ENCODE results near the gene ABTB1.

The ABTB1 gene

DNA sequence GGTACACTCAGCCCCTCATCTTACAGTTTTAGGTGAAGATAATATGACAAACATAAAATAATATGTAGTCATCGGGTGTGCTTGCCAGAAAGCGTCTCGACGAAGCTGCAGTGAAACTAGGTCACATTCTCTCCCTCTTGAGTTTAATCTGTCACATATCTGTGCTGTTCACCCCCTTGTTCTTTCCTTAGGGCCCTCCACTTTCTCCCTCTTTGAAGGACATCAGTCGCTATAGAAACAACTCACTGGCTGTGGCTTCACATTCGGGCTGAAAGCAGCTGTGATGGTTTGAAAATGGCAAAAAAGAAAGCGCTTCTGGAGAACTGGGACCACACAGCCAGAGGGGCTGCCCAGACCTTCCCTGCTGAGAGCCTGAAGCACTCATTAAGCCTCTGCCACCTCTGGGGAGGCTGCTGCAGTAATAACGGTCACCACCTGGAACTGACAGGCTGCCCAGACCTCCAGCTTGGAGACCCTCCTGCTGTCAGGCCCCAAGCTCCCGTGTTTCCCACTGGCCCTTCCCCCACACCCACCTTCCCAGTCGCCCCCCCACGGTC is 50.3 kb downstream of the ABTB1 start:
- no peaks in the 10 kb centered on the region for H4K20me1 ChIP-seq (ENCODE audit: insufficient read depth, low read length)
- TF ChIP-seq, protein P1, sequence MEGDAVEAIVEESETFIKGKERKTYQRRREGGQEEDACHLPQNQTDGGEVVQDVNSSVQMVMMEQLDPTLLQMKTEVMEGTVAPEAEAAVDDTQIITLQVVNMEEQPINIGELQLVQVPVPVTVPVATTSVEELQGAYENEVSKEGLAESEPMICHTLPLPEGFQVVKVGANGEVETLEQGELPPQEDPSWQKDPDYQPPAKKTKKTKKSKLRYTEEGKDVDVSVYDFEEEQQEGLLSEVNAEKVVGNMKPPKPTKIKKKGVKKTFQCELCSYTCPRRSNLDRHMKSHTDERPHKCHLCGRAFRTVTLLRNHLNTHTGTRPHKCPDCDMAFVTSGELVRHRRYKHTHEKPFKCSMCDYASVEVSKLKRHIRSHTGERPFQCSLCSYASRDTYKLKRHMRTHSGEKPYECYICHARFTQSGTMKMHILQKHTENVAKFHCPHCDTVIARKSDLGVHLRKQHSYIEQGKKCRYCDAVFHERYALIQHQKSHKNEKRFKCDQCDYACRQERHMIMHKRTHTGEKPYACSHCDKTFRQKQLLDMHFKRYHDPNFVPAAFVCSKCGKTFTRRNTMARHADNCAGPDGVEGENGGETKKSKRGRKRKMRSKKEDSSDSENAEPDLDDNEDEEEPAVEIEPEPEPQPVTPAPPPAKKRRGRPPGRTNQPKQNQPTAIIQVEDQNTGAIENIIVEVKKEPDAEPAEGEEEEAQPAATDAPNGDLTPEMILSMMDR (IDR thresholded peaks at IDR 0.05; ENCODE audit: low read length): no peak
- no peak for TF ChIP-seq EZH2 (IDR thresholded peaks at IDR 0.05; ENCODE audit: borderline replicate concordance, low read length)
- no peak overlapping the region for H3K27ac ChIP-seq (ENCODE audit: low read depth, low read length, poor library complexity, severe bottlenecking)
- H3K27me3 ChIP-seq (ENCODE audit: insufficient read depth, low read length): no peaks in the 10 kb centered on the region; the same call in 1 of the 2 replicates
- H3K9me2 ChIP-seq (ENCODE audit: low read depth, low read length): no peaks in the 10 kb centered on the region
- H3K9me3 ChIP-seq (ENCODE audit: low read length): no peaks in the 10 kb centered on the region
- H3K36me3 ChIP-seq (ENCODE audit: insufficient read depth, low read length): no peaks in the 10 kb centered on the region
- H3F3A ChIP-seq (ENCODE audit: insufficient read depth, low read length): no peaks in the 10 kb centered on the region
- no peak overlapping the region for H3K4me3 ChIP-seq (ENCODE audit: low read depth, low read length, poor library complexity, severe bottlenecking)
- H3K4me2 ChIP-seq (ENCODE audit: low read length): no peak overlapping the region
- H3K9ac ChIP-seq (ENCODE audit: low read length): no peak overlapping the region
- no peaks in the 10 kb centered on the region for H3K4me1 ChIP-seq (ENCODE audit: insufficient read depth, low read length, severe bottlenecking)
- no peaks in the 10 kb centered on the region for H3K79me2 ChIP-seq (ENCODE audit: insufficient read depth, low read length)
- no peak overlapping the region for H2AFZ ChIP-seq (ENCODE audit: low read length)

DNA sequence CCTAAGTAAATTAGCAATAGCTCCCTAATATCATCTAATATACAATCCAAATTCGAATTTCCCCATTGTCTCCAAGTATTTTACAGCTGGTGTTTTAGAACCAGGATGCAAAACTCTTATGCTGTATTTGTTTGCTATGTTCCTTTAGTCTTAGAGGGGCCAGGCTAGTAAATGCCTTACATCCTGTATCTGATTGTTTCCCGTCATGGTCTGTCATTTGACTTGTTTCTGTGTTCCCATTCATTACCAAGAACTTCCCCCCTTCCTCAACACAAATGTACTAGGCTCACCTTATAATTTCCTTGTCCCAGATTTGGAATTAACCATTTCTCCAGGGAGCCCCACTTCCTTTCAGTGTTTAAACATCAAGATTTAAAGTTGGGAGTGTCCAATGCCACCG is 54.1 kb downstream of the ABTB1 start:
- H3K27ac ChIP-seq (ENCODE audit: low read depth, low read length, poor library complexity, severe bottlenecking): no peak overlapping the region
- no peak overlapping the region for H3K4me3 ChIP-seq (ENCODE audit: low read depth, low read length, poor library complexity, severe bottlenecking)
- no peaks in the 10 kb centered on the region for H3K9me2 ChIP-seq (ENCODE audit: low read depth, low read length)
- no peaks in the 10 kb centered on the region for H3K9me3 ChIP-seq (ENCODE audit: low read length)
- TF ChIP-seq, protein P1 (IDR thresholded peaks at IDR 0.05; ENCODE audit: low read length): no peak
- no peak for TF ChIP-seq EZH2 (IDR thresholded peaks at IDR 0.05; ENCODE audit: borderline replicate concordance, low read length)
- H4K20me1 ChIP-seq (ENCODE audit: insufficient read depth, low read length): no peaks in the 10 kb centered on the region
- H3K79me2 ChIP-seq (ENCODE audit: insufficient read depth, low read length): no peaks in the 10 kb centered on the region
- H3F3A ChIP-seq (ENCODE audit: insufficient read depth, low read length): no peaks in the 10 kb centered on the region
- no peak overlapping the region for H3K9ac ChIP-seq (ENCODE audit: low read length)
- no peaks in the 10 kb centered on the region for H3K4me1 ChIP-seq (ENCODE audit: insufficient read depth, low read length, severe bottlenecking)
- H3K4me2 ChIP-seq (ENCODE audit: low read length): no peak overlapping the region
- H2AFZ ChIP-seq (ENCODE audit: low read length): no peak overlapping the region
- H3K27me3 ChIP-seq (ENCODE audit: insufficient read depth, low read length): no peaks in the 10 kb centered on the region
- no peaks in the 10 kb centered on the region for H3K36me3 ChIP-seq (ENCODE audit: insufficient read depth, low read length)

DNA sequence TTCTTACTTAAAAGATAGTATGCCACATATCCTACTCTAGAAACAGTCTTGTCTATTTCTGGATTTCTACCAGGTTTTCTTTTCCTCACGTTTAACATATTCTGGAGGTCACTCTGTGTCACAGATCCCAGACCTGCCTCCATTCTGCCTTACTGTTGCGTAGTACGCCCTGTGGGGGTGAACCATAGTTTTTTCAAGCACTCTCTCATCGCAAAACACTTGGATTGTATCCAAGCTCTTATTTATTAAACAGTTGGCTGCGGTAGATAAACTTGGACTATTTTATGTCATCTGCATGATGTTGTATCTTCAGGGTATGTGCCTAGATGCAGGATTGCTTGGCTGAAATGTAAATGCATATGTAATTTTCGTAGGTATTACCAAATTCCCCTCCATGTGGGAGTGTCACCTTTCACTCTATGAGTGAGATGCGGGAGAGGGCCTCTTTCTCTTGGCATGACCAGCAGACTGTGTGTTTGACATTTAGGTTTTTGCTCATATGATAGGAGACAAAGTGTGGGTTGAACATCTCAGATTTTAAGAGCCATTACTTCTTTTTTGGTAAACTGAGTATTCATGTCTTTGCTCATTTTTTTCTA is 55.8 kb downstream of the ABTB1 start:
- Histone ChIP-seq H3K9me3 (ENCODE audit: low read length) (no peaks in the 10 kb centered on the region), H4K20me1 (ENCODE audit: insufficient read depth, low read length) (no peaks in the 10 kb centered on the region), H3K9ac (ENCODE audit: low read length) (no peak overlapping the region), H3K36me3 (ENCODE audit: insufficient read depth, low read length) (no peaks in the 10 kb centered on the region), H3K27me3 (ENCODE audit: insufficient read depth, low read length) (no peaks in the 10 kb centered on the region), H2AFZ (ENCODE audit: low read length) (no peak overlapping the region), H3K9me2 (ENCODE audit: low read depth, low read length) (no peaks in the 10 kb centered on the region), H3K4me2 (ENCODE audit: low read length) (no peak overlapping the region), H3F3A (ENCODE audit: insufficient read depth, low read length) (no peaks in the 10 kb centered on the region), H3K27ac (ENCODE audit: low read depth, low read length, poor library complexity, severe bottlenecking) (no peak overlapping the region), H3K4me1 (ENCODE audit: insufficient read depth, low read length, severe bottlenecking) (peaks cover 14% of the 10 kb centered on the region), H3K4me3 (ENCODE audit: low read depth, low read length, poor library complexity, severe bottlenecking) (no peak overlapping the region), H3K79me2 (ENCODE audit: insufficient read depth, low read length) (no peaks in the 10 kb centered on the region)
- TF ChIP-seq EZH2 (IDR thresholded peaks at IDR 0.05; ENCODE audit: borderline replicate concordance, low read length): no peak
- TF ChIP-seq, protein P1 (IDR thresholded peaks at IDR 0.05; ENCODE audit: low read length): no peak
